HUES48 (cell line): Measurements from ENCODE around the gene RAD52.

Experiments used
- H3K27ac ChIP-seq: one replicate; pipeline ENCODE4 v1.7.0; 2013; ENCODE audit warnings: low read depth, low read length, inconsistent platforms
- H3K27me3 ChIP-seq: 2 replicates; pipeline ENCODE4 v1.6.1; 2013; ENCODE audit warnings: mild to moderate bottlenecking, low read length; ENCODE audit not compliant: control insufficient read depth, insufficient read depth
- H3K36me3 ChIP-seq: 2 replicates; pipeline ENCODE4 v1.6.1; 2013; ENCODE audit warnings: low read length; ENCODE audit not compliant: control insufficient read depth, insufficient read depth
- H3K4me1 ChIP-seq: 2 replicates; pipeline ENCODE4 v1.6.1; 2013; ENCODE audit warnings: mild to moderate bottlenecking, low read length; ENCODE audit not compliant: control insufficient read depth, insufficient read depth
- H3K4me3 ChIP-seq: 2 replicates; pipeline ENCODE4 v1.5.1; 2013; ENCODE audit warnings: mild to moderate bottlenecking, low read depth, low read length
- H3K9ac ChIP-seq: 2 replicates; pipeline ENCODE4 v1.6.1; 2013; ENCODE audit warnings: mild to moderate bottlenecking, low read depth, low read length, moderate library complexity
- H3K9me3 ChIP-seq: 2 replicates; pipeline ENCODE4 v1.6.1; 2013; ENCODE audit warnings: low read length; ENCODE audit not compliant: control insufficient read depth, insufficient read depth

The RAD52 gene

GRCh38 chr12:988646-989045 lies 39.2 kb upstream of the RAD52 start:
- Histone ChIP-seq H3K9ac (no peak overlapping the region), H3K27ac (no peak overlapping the region), H3K4me3 (no peak overlapping the region), H3K4me1 (peaks cover 19% of the 10 kb centered on the region), H3K36me3 (no peaks in the 10 kb centered on the region), H3K27me3 (0 out of 2 replicates have a peak, but pooled peaks cover 2% of the 10 kb centered on the region), H3K9me3 (no peaks in the 10 kb centered on the region)

GRCh38 chr12:981961-982360 lies 32.5 kb upstream of the RAD52 start:
- H3K4me1 ChIP-seq = no peaks in the 10 kb centered on the region
- H3K9me3 ChIP-seq = no peaks in the 10 kb centered on the region
- H3K4me3 ChIP-seq = no peak overlapping the region
- H3K9ac ChIP-seq = no peak overlapping the region
- H3K36me3 ChIP-seq = no peaks in the 10 kb centered on the region
- no peak overlapping the region for H3K27ac ChIP-seq
- H3K27me3 ChIP-seq = no peaks in the 10 kb centered on the region

GRCh38 chr12:981176-981828 lies 31.8 kb upstream of the RAD52 start:
- no peaks in the 10 kb centered on the region for H3K36me3 ChIP-seq
- no peak overlapping the region for H3K4me3 ChIP-seq
- H3K9me3 ChIP-seq = no peaks in the 10 kb centered on the region
- H3K4me1 ChIP-seq = no peaks in the 10 kb centered on the region
- H3K9ac ChIP-seq = no peak overlapping the region
- no peaks in the 10 kb centered on the region for H3K27me3 ChIP-seq
- no peak overlapping the region for H3K27ac ChIP-seq

- H3K9me3 ChIP-seq = no peaks in the 10 kb centered on the region
Measured at GRCh38 chr12:979349-979748, 29.9 kb upstream of the RAD52 start.

GRCh38 chr12:977156-977555 lies 27.7 kb upstream of the RAD52 start:
- no peaks in the 10 kb centered on the region for H3K27me3 ChIP-seq
- no peaks in the 10 kb centered on the region for H3K9me3 ChIP-seq
- H3K9ac ChIP-seq = no peak overlapping the region
- H3K4me3 ChIP-seq = no peak overlapping the region
- H3K36me3 ChIP-seq = no peaks in the 10 kb centered on the region
- H3K4me1 ChIP-seq = no peaks in the 10 kb centered on the region
- H3K27ac ChIP-seq = no peak overlapping the region

More at GRCh38 chr12:979349-979748, 29.9 kb upstream of the RAD52 start:
- no peak overlapping the region for H3K4me3 ChIP-seq
- no peaks in the 10 kb centered on the region for H3K4me1 ChIP-seq
- no peaks in the 10 kb centered on the region for H3K36me3 ChIP-seq
- no peak overlapping the region for H3K9ac ChIP-seq
- no peak overlapping the region for H3K27ac ChIP-seq
- no peaks in the 10 kb centered on the region for H3K27me3 ChIP-seq

- Histone ChIP-seq H3K36me3 (no peaks in the 10 kb centered on the region), H3K9ac (no peak overlapping the region), H3K27me3 (no peaks in the 10 kb centered on the region), H3K4me3 (no peak overlapping the region), H3K27ac (no peak overlapping the region), H3K4me1 (no peaks in the 10 kb centered on the region), H3K9me3 (no peaks in the 10 kb centered on the region)
Measured at GRCh38 chr12:976644-977043, 27.1 kb upstream of the RAD52 start.

GRCh38 chr12:974271-974862 lies 24.9 kb upstream of the RAD52 start:
- Histone ChIP-seq H3K9me3 (no peaks in the 10 kb centered on the region), H3K36me3 (no peaks in the 10 kb centered on the region), H3K27ac (no peak overlapping the region), H3K4me3 (no peak overlapping the region), H3K27me3 (no peaks in the 10 kb centered on the region), H3K9ac (no peak overlapping the region), H3K4me1 (no peaks in the 10 kb centered on the region)

- Histone ChIP-seq H3K4me1 (peaks cover 11% of the 10 kb centered on the region; the same call in 1 of the 2 replicates), H3K9ac (no peak overlapping the region), H3K27ac (no peak overlapping the region), H3K36me3 (no peaks in the 10 kb centered on the region), H3K4me3 (no peak overlapping the region), H3K9me3 (no peaks in the 10 kb centered on the region), H3K27me3 (no peaks in the 10 kb centered on the region)
Measured at GRCh38 chr12:971991-972390, 22.5 kb upstream of the RAD52 start.

GRCh38 chr12:969821-970220 lies 20.3 kb upstream of the RAD52 start:
- H3K36me3 ChIP-seq = no peaks in the 10 kb centered on the region
- H3K27me3 ChIP-seq = no peaks in the 10 kb centered on the region
- no peak overlapping the region for H3K27ac ChIP-seq
- H3K9me3 ChIP-seq = no peaks in the 10 kb centered on the region
- H3K4me3 ChIP-seq = no peak overlapping the region
- H3K9ac ChIP-seq = no peak overlapping the region
- H3K4me1 ChIP-seq = peaks cover 11% of the 10 kb centered on the region; the same call in 1 of the 2 replicates

GRCh38 chr12:968545-968944 lies 19.1 kb upstream of the RAD52 start:
- H3K9ac ChIP-seq = no peak overlapping the region
- H3K27ac ChIP-seq = peak overlapping the region; percentile 43
- no peak overlapping the region for H3K4me3 ChIP-seq
- no peaks in the 10 kb centered on the region for H3K36me3 ChIP-seq
- peaks cover 11% of the 10 kb centered on the region; the same call in 1 of the 2 replicates for H3K4me1 ChIP-seq
- H3K9me3 ChIP-seq = no peaks in the 10 kb centered on the region
- H3K27me3 ChIP-seq = no peaks in the 10 kb centered on the region

GRCh38 chr12:967641-968040 lies 18.1 kb upstream of the RAD52 start:
- Histone ChIP-seq H3K4me3 (no peak overlapping the region), H3K27me3 (no peaks in the 10 kb centered on the region), H3K36me3 (no peaks in the 10 kb centered on the region), H3K4me1 (peaks cover 11% of the 10 kb centered on the region; the same call in 1 of the 2 replicates), H3K9me3 (no peaks in the 10 kb centered on the region), H3K27ac (no peak overlapping the region), H3K9ac (no peak overlapping the region)
